Measurements from ENCODE around the gene PNISR.
"Not testable (repeated sequence)": the region's sequence is repeated elsewhere in the genome, so short reads cannot be mapped to it uniquely, and the experiment has no call there.

PNISR gene, protein sequence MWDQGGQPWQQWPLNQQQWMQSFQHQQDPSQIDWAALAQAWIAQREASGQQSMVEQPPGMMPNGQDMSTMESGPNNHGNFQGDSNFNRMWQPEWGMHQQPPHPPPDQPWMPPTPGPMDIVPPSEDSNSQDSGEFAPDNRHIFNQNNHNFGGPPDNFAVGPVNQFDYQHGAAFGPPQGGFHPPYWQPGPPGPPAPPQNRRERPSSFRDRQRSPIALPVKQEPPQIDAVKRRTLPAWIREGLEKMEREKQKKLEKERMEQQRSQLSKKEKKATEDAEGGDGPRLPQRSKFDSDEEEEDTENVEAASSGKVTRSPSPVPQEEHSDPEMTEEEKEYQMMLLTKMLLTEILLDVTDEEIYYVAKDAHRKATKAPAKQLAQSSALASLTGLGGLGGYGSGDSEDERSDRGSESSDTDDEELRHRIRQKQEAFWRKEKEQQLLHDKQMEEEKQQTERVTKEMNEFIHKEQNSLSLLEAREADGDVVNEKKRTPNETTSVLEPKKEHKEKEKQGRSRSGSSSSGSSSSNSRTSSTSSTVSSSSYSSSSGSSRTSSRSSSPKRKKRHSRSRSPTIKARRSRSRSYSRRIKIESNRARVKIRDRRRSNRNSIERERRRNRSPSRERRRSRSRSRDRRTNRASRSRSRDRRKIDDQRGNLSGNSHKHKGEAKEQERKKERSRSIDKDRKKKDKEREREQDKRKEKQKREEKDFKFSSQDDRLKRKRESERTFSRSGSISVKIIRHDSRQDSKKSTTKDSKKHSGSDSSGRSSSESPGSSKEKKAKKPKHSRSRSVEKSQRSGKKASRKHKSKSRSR

DNA sequence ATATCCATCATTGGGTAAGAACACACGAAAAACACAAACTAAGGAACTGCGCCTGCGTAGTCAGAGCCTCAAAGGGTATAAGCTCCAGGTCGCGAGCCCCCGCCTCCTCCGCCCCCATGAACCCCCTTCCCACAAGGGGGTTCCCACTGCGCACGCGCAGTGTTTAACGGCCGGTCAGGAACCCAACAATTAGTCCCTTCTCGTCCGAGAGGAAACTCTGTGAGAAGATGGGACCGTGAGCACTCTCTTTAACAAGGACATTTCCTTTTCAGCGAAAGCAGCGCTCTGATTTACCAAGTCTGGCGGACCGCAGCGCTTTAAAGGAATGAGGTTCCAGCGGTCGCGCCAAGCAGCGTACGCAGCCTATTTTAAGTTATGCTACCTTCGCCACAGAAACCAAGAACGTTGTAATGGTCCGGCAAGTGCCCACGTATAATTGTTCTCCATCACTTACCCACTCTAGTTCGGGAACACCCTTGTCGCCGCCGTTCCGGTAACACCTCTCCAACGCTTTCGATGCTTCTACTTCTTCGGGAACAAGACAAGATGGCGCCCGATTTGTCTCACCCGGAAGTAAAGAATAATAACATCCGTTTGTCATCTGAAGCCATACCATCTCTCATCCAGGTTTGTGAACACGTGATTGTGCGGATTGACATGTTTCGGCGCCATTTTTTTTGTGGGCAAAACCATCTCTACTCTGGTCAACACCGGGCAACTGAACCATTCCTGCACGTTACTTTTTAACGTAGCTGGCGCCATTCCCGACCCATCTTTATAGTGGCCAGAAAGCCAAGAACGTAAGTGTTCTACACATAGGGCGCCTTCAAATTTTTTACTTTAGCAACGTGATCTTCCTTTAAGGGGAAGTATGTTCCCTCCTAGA is at the start of gene PNISR:
PNISR (minus strand) TSS at position 548 of the 886 bp plus-strand sequence. CDS start 10,649 bp downstream, outside the sequence.
- peak; percentile 97 for DNase-seq

DNA sequence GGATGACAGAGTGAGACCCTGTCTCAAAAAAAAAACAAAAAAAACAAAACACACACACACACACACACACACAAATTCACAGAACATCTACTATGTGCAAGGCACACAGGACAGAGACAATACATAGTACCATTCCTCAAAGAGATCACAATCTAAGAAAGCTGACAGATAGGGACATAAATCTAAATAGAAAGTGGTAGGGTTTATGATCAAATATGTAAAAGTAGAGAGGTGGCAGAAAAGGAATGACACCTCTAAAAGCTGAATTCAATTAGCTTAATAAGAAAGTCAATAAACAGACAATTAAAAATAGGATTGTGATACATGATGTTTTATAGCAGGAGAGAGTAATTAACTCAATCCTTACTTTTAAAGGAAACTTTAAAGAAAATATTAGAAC is 48.6 kb upstream of the PNISR start:
- DNase-seq, result no peak

DNA sequence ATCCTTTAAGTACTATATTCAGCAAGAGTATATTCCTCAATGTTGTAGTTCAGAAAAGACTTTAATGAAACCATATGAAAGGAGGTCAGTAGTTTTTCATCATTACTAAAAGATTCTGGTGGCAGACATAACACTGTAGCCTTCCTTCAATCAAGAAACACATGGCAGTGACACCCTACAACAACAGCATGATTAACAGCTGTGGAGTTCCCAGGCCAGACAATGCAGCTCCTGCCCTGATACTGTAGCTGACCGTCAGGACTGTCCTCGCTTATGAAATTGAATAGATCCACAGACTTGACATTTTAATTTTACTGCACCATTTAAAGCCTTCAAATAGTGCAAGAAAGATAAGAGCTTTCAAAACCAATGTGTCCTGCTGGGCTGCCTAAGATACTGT is 46.5 kb upstream of the PNISR start:
- no peak for DNase-seq

DNA sequence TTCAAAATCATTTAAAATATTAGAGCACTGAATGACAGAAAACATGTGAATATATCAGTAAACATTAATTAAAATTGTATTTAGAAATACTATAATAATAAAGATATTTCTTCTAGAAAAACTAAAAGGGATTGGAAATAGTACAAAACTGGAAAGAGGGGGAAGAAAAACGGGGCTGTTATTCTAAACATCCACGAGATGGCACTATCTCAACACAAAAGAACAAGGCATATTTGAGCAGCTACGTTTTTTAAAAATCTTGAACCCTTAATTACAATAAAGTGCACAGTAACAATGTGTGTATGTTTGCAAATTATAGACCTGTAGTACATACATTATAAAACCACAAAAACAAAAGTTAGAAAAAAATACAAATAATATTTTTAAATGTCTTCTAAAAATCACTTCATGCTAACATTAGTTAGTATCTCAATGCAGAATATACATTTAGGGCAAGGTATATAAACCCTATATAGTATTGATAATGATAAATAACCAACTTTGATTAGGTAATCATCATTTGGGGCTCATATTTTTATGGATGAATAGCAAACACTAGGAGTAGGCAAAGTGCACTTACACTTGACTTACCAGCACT is 42.5 kb upstream of the PNISR start:
- DNase-seq, result peak; percentile 33

DNA sequence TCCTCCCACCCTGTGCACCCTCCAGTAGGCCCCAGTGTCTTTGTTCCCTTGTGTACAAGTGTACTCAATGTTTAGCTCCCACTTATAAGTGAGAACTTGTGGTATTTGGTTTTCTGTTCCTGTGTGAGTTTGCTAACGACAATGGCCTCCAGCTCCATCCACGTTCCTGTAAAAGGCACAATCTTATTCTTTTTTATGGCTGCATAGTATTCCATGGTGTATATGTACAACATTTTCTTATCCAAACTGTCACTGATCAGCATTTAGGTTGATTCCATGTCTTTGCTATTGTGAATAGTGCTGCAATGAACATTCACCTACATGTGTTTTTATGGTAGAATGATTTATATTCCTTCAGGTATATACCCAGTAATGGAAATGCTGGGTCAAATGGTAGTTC is 34.0 kb upstream of the PNISR start:
- DNase-seq, result not testable (repeated sequence)

DNA sequence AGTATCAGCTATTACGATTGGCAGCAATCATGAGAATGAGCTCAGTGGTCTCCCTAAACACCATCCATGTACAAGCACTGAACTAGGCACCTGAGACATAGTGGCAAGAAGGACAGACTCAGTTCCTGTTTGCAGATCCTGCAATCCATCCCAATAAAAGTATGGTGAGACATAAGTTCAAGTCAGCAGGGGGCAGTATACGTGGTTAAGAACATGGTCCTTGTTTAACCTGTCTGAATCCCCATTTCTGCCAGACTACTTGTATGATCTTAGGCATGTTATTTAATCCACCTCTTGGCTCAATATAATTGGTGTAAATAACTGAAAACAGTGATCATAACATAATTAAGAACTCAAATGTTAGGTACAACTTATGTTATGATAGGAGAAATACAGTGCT is 33.2 kb upstream of the PNISR start:
- DNase-seq, result no peak

DNA sequence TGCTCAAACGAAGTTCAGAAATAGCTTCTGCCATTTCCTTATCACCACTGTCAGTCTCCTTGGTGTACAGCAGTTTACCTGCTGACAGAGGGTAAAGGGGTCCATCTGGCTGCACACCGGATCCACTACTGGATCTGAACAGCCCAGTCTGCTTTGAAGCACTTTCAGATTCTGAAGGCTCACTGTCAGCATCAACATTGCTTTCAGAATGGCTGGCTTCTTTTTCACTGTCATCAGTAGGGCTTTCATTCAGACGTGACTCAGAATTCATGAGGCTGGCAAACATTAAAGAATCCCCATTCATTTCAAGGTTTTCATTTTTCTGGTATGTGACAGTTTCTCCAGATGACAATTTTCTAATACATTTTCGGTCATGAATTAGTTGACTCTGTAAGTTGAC is 21.0 kb upstream of the PNISR start:
- no peak for DNase-seq

DNA sequence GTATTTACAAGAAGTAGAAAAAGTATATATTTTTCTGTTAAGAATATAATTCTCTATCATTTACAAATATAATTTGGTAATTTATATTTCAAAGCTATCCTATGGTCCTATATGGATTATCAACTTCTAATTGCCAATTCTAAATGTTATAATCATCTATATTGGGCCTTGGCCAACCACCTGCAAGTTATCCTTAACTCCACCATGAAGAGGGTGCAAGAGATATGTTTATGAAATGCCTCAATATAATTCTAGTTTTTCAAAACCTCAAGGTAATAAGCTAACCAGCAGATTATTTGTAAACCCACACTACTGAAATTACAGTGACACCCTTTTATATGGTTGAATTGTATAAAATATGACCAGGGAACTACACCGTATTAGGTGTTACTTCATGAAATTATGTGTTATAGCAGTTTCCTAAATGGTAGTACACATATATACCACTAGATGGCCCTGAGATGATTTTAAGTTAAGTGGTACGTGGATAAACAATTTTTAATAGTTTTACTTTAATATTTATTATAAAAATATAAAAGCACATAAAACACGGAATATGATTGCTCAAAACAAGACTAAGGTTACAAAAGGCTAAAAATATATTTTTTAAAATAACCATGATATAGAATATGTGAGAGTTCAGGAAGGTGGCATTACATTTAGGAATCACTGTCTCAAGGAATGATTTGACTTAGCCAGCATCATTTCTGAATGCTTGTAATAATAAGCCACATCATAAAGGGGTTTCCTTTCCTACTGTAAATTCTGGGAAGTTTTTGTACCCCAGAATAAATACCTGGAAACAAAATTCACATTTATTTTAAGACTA is 9.8 kb upstream of the PNISR start:
- DNase-seq, result peak; percentile 5

DNA sequence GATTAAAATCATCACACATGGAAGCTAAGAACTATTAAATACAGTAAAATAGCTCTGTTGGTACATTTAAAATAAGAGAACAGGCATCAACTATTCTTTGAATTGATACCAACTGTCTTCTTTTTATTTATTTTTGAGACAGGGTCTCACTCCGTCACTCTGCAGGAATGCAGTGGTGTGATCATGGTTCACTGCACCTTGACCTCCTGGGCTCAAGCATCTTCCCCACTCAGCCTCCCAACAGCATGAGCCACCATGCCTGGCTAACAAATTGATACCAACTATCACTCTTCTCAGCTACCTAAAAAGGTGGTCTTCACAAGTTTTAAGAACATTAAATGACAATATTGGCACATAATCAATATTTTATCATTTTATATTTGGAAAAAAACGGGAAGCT is 7.8 kb upstream of the PNISR start:
- no peak for DNase-seq

DNA sequence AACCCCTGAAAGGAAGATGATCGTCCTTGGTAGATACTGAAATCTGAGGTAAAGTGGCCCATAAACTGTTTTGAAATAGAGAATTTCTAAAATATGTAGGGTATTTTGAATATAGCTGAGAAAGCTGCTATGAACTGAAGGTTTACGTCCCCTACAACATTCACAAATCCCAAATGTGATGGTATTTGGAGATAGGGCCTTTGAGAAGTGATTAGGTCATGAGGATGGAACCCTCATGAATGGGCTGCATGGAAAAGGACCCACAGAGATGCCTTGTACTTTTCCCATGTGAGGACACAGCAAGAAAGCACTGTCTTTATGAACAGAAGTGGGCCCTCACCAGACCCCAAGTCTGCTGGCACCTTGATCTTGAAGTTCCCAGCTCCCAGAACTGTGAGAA is 6.8 kb upstream of the PNISR start:
- DNase-seq, result no peak

DNA sequence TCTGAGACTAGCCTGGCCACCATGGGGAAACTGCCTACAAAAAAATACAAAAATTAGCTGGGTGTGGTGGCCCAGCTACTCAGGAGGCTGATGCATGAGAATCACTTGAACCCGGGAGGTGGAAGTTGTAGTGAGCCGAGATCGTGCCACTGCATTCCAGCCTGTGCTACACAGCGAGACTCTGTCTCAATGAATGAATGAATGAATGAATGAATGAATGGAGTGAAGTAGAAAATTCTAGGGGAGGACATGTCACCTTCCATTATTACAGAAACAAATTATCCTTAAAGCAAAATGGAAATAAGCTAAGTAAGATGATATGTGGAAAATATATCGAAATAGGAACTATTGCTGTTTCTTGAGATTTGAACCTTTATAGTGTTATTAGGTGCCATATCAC is 2.9 kb upstream of the PNISR start:
- DNase-seq, result no peak

DNA sequence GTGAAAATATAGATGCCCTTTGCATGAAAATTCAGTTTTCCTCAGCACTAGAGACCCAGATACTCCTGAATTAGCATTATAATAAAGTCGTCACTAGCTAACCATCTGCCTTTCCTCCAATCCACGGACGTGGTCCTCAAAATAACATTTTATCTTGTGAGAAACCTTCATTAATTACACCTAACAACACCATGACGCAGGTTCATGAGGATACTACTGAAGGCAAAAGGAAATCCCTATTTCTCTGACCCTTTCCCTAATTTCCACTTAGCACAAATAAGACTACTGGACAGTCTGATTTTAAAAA is 1.3 kb upstream of the PNISR start:
- no peak for DNase-seq

DNA sequence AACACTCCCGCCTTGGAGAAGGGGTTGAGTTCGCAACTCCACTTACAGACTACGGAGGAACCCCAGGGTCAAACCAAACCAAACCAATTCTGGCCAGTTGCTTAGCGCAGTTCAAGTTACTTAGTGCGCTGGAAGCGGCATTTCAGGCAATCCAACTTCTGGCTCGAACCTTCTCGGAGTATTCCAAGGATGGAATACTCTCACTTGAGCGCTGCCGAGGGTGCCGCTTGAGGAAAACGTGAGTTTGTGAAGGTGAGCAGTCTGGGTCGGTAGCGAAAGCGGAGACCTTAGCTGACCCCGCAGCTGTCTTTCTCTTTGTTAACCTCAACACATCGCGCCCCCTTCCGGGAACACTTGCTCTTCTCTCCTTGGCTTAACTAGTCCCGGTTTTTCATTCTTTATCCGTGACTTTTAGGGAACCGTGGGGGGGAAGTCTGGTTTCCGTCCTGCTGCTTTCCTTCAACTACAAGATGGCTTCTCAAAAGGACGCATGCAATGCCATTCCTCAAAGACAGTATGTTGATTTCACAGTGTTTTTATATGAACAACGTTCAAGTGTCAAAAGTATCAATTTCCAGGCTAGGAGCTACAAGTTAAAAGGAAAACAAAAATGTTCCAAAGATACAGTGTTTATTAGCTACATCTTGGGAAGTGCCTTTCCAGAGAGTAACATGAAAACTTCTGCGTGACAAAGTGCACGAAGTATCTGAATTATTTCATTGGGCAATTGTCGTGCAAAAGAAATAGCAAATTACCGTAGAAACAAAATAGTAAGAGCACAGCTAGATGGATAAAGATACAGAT is 741 bp upstream of the PNISR start:
- peak; percentile 73 for DNase-seq

DNA sequence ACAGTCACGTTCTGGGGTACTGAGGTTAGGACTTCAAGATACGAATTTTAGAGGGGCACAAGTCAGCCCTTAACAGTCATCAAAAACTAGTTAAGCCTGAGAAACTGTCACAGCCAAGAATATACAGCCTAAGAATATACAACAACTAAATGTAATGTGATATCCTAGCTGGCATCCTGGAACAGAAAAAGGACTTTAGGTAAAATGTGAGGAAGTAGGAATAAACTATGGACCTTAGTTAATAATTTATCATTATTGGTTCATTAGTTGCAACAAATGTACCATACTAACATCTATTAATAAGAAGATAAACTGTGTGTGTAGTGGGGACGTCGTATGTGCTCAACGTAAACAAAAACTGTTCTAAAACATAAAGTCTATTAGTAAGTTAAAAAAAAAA is 1.1 kb downstream of the PNISR start:
- no peak for DNase-seq

DNA sequence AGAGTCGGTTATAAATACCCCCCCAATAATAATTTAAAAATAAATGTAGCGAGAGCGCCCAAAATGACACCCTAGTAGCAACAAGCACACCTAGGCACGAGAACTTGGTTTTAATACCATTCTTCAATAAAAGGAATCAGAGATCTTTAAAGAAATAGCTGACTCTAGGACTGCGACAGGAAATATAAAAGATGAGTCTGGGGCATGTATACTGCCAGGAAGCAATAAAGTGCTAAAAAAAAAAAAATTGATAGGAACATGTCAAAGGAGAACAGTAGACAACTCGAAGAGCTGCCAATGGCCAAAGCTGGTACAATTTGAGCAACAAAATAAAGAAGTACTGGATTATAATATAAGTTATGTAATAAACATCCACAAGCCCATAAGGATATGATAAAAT is 2.2 kb downstream of the PNISR start:
- no peak for DNase-seq

DNA sequence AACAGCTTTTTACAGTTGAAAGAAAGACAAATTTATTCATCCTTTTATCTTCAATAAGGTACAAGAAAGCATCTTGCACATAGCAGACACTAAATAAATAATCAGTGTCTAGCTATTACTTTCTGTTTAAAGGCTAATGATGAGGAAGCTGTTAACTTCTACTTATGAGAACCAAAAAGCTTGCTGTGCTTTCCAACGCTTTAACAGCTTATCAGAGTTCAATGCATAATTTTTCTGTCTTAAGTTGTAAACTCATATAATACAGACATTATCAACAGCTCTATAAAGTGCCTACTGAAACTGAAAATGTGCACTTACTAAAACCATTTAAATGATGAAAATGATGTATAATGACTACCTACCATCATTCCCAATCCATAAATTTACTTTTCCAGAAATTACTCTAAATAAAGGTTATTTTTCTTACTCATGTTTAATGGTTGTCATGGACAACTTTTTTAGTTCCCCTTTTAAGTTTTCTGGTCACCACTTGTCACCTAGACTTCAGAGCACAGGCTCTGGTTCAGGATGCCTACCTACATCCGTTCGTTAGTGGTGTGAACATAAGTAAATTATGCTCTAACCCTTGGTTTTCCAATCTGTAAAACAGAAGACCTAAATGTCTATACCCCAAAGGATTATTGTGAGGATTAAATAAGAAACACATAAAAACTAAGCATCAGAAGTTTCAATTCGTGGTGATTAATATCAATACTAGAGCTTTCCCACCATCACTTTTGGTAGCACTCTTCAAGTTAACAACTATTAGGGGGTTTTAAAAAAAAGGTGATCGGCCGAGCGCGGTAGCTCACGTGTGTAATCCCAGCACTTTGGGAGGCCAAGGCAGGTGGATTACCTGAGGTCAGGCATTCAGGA is 8.0 kb downstream of the PNISR start:
- no peak for DNase-seq

DNA sequence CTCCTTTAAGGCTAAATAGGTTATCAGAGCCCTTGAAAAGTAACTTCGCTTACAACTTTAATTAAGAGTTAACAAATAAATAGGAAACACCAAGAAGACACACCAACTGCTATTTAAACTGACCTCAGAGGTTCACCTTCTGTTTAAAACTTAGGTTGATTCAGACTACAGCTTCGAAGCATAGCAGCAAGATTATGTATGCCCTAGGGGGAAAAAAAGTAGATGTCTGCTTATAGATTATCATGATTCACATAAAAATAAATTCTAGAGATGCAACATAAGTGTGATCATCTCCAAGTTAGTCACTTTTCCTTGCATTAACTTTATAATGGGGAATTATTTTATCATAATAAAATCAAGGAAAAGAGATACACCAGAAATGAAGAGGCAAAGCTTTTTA is 8.9 kb downstream of the PNISR start:
- DNase-seq, result no peak

DNA sequence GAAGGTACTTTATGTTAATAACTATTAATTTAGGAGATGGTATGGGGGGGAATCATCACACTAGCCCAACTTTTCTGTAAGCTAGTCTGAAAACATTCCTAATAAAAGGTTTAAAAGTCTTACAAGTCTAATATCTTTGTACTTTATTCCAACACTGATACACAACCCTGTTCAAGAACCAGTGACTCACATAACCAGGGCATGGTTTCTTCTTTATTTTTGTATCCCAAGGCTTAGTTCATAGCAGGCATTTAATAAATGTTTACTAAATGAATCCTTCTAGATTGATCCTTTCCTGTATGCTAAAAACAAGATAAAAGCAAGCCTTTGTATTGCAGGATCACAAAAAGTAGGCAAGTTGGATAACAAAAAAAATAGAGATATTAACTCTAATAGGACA is 9.7 kb downstream of the PNISR start:
- no peak for DNase-seq

DNA sequence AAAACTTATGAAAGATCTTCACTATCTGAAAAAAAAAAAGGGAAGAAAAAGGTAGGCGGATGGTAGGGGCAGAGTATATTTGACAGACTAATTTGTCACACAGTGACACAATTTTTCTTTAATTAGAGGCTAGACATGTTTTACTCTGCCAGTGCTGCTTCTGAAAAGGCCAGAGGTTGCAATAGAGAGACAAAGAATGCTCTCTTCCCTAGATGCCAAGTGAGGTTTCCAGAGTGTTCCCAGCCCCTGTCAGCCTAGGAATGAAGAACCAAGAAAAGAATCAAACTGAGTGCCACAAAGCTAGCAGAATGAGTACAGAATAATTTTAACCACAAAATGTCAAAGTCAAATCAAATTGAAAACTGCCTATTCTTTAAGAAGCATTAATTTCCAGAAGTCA is 13.0 kb downstream of the PNISR start:
- no peak for DNase-seq

DNA sequence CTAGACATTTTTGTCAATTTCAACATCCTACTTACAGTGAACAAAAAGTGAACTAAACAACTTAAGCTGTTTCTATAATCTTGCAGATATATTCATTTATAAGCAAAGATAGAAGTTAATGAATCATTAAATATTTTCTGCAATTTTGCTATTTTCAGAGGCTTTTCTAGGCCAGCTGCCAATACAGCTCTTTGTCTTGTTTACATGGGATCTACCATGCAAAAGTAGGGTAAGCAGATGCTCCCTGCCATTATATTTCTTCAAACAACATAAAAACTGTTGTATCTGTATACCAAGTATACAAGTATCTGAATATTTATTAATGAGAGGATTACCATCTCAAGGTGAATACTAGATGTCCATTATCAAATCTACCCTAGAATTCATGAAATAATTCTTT is 15.4 kb downstream of the PNISR start:
- DNase-seq, result no peak

All from NCI-H1436 (cell line).